ENCODE results near the gene RAB8B. TPM values are rescaled to one million over a fixed set of nuclear protein-coding genes. Genes with fewer than 3 reads are reported as not detected.

Gene RAB8B
- total and polyA plus RNA-seq, 9 of the 15 experiments (the other 6 are each of a cell fraction or from before 2014, with no cell fraction given): 7.8 to 32.1 (median 24.2) TPM

- Histone ChIP-seq H3K36me3 (ENCODE audit: control insufficient read depth, insufficient read depth, low read length) (peaks cover 67% of the 10 kb centered on the region), H2AFZ (ENCODE audit: low read depth, low read length) (no peak overlapping the region), H3K79me2 (ENCODE audit: control insufficient read depth, insufficient read depth, low read length) (peaks cover 8% of the 10 kb centered on the region), H4K20me1 (replicated peaks; ENCODE audit: control insufficient read depth, insufficient read depth, low read length) (no peaks in the 10 kb centered on the region), H3K4me3 (no peak overlapping the region), H3K27ac (ENCODE audit: extremely low read depth, low read depth, low read length) (no peak overlapping the region), H3K4me2 (ENCODE audit: insufficient read depth, low read length) (no peak overlapping the region), H3K9me1 (ENCODE audit: control insufficient read depth, insufficient read depth, low read length) (no peaks in the 10 kb centered on the region), H3K9ac (ENCODE audit: insufficient read depth in 1 of 2, low read depth in 2 of 2, low read length in 2 of 2) (no peak overlapping the region), H3K4me1 (replicated peaks in 1 of 2; ENCODE audit: control insufficient read depth in 2 of 2, insufficient read depth in 2 of 2, low read length in 2 of 2) (peaks cover 0 to 13% of the 10 kb centered on the region in 2 experiments; a peak in 2 of 5 replicates), H3K9me3 (replicated peaks; ENCODE audit: control insufficient read depth, insufficient read depth, low read depth, low read length) (peaks cover 5% of the 10 kb centered on the region), H3K27me3 (ENCODE audit: control insufficient read depth in 2 of 2, insufficient read depth in 2 of 2, low read length in 2 of 2) (no peaks in the 10 kb centered on the region)
- FAIRE-seq (no peak), ATAC-seq (no peak), DNase-seq (ENCODE audit: extremely low read depth in 1 of 4, low spot score in 3 of 4) (no peak)
- BruUV-seq (replicated peaks): no TSS peak
- intact Hi-C loops (cut with micrococcal nuclease): no loop called here
- in situ Hi-C loops (cut with MboI): no loop called here
- WGBS (ENCODE audit: insufficient coverage, low coverage, missing lambda C conversion rate): 73% methylated on average over 5 of the region's 5 CpGs
- TF ChIP-seq CEBPB (tag; IDR thresholded peaks at IDR 0.05): peak; percentile 97
- TF ChIP-seq TRIM24 (IDR thresholded peaks at IDR 0.05): 0 out of 4 replicates have a peak, but pooled peaks of 1 of the 2 experiments have one; percentile 32
- no peak for TF ChIP-seq CBFA2T3 (IDR thresholded peaks at IDR 0.05)
- no peak for TF ChIP-seq MAZ (CRISPR knock-in tag; conservative IDR thresholded peaks at IDR 0.05 in 1 of 2, IDR thresholded peaks at IDR 0.05 in 1 of 2)
- TF ChIP-seq MCM5 (IDR thresholded peaks at IDR 0.05; ENCODE audit: low read depth): no peak
- TF ChIP-seq SNAPC5 (CRISPR knock-in tag; IDR thresholded peaks at IDR 0.05): no peak
- 0 out of 2 replicates have a peak, but pooled peaks have one; percentile 27 for TF ChIP-seq ETV1 (tag; conservative IDR thresholded peaks at IDR 0.05; ENCODE audit: low read depth)
- TF ChIP-seq DDX20 (tag; IDR thresholded peaks at IDR 0.05; ENCODE audit: low read depth): no peak
- no peak for TF ChIP-seq CEBPG (CRISPR knock-in tag; IDR thresholded peaks at IDR 0.05)
- peak; percentile 80 to 94 for TF ChIP-seq CEBPG (tag; conservative IDR thresholded peaks at IDR 0.05 in 1 of 2, IDR thresholded peaks at IDR 0.05 in 1 of 2)
- no peak for TF ChIP-seq GTF2F1 (IDR thresholded peaks at IDR 0.05; ENCODE audit: low read depth, low read length)
- TF ChIP-seq E4F1 (CRISPR knock-in tag; IDR thresholded peaks at IDR 0.05; ENCODE audit: borderline replicate concordance): no peak
- no peak for TF ChIP-seq NFE2 (IDR thresholded peaks at IDR 0.05; ENCODE audit: low read depth)
- POLR2A ChIA-PET: interaction anchor here (1.1 to 2.6 kb wide), 4 partner anchors 10 to 25 kb away, joined by 3 to 8 read pairs (median 4); no protein-coding TSS in a partner anchor
- CTCF ChIA-PET (ENCODE audit: low intra/inter-chr PET ratio): no interaction called here
Measured at GRCh38 chr15:63246691-63247469, 57.5 kb downstream of the RAB8B start.
